HG02884 (cell line): ENCODE data around the gene TIGD1.
"Not testable (repeated sequence)": the region's sequence is repeated elsewhere in the genome, so short reads cannot be mapped to it uniquely, and the experiment has no call there.

Source experiments
- ATAC-seq: cut with Tn5 transposase; IDR thresholded peaks from one replicate; pipeline ENCODE4 v1.9.1; 2021; ENCODE audit warnings: mild to moderate bottlenecking, moderate library complexity; ENCODE audit not compliant: unreplicated experiment

Gene TIGD1

DNA sequence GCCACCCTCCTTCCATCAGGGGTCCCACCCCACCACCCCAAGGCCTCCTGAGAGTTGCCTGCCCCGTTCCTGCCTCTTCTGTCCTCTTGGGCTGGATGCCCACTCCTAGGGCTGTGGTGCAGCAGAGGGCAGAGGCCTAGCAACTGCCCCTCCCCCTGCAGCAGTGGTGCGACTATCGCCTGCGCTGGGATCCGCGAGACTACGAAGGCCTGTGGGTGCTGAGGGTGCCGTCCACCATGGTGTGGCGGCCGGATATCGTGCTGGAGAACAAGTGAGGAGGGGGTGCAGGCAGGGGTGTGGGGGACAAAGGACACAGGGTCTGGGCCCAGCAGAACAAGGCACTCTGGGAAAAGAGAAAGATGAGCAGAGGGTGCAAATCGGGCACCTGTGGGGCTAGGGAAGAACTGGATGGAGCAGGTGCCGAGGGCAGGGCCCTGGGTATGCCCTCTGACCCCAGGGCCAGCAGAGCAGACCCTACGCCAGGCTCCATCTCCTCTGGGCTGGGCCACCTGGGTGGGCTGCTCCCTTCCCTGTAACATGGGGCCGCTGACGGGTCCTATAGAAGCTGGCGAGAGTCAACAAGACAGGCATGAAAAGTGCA is 9.8 kb downstream of the TIGD1 start:
- ATAC-seq: no peak

DNA sequence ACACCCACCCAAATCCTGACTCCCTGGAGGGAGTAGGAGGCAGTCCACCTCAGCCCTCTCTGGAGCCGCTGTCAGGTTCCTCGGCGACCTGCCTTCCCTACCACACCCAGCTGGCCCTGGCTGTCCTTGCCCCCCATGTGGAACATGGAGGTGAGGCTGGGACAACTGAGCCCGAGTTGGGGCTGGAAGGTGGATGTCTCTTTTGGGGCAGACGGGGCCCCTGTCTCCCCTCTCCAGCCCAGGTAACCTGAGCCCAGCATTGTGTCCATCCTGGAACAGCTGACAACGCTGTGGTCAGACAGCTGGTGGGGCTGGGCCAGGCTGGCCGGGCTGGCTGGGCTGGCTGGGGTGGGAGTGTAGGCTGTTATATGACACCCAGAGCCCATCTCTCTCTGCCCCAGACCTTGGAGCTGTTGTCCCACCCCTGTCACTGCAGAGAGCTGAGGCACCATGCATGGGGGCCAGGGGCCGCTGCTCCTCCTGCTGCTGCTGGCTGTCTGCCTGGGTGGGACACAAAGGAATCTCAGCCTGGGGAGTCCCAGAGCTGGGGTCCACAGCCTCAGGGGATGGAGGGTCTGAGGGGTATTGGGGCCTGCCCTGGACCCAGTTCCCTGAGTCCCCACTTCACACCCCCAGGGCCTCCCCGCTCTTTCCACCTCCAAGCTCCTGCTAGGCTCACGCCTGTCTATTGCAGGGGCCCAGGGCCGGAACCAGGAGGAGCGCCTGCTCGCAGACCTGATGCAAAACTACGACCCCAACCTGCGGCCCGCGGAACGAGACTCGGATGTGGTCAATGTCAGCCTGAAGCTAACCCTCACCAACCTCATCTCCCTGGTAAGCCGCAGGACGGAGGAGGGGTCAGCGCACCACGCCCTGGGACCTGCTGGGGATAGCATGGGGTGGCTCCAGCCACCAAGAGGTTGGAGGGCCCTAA is 10.8 kb downstream of the TIGD1 start, which contains the start of gene CHRNG:
Gene CHRNG (plus strand): TSS at position 395 of the 934 bp plus-strand sequence. CDS start 56 bp downstream, at position 451.
- ATAC-seq: no peak

DNA sequence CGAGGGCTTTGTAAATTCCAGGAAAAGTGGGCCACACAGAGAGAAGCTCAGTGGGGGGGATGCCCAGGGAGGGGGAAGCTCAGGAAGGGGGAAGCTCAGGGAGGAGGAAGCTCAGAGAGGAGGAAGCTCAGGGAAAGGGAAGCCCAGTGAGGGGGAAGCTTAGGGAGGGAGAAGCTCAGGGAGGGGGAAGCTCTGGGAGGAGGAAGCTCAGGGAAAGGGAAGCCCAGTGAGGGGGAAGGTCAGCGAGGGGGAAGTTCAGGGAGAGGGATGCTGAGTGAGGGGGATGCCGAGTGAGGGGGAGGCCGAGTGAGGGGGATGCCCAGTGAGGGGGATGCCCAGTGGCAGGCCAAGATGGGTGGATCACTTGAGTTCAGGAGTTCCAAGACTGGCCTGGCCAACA is 11.7 kb downstream of the TIGD1 start:
- no peak for ATAC-seq

DNA sequence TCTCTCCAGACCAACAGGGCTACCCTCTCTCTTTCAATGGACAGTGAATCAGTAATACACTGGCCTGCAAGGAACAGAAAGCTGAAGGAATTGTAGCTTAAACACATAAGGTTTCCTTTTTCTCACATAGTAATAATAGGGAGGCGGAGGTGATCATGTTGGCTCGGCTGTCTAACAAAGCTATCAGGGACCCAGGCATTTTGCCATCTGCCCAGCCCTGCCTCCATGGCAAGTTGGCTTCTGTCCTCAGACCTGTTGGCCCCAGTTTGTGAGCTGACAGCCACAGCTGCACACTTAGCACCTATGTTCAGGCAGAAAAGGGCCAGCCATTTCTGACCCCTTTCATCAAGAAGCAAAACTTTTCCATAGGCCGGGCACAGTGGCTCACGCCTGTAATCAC is 12.9 kb downstream of the TIGD1 start:
- no peak for ATAC-seq

DNA sequence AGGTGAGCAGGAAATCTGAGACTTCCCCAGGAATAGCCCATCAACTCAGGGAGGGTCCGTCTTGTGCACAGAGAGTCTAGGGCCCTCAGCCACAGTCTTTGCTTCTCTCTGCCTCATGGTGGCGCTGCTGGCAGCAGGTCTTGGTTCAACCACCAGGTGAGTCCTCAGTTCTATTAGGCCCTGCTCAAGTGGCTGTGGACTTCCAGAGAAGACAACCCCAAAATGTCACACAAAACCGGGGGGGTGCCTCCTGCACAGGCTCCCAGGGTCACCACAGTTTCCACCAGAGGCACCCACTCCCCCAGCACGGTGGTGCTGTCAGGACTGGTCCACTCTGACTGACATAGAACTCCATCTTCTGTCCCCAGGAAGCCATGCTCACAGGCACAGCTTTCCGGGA is 13.3 kb downstream of the TIGD1 start:
- no peak for ATAC-seq

DNA sequence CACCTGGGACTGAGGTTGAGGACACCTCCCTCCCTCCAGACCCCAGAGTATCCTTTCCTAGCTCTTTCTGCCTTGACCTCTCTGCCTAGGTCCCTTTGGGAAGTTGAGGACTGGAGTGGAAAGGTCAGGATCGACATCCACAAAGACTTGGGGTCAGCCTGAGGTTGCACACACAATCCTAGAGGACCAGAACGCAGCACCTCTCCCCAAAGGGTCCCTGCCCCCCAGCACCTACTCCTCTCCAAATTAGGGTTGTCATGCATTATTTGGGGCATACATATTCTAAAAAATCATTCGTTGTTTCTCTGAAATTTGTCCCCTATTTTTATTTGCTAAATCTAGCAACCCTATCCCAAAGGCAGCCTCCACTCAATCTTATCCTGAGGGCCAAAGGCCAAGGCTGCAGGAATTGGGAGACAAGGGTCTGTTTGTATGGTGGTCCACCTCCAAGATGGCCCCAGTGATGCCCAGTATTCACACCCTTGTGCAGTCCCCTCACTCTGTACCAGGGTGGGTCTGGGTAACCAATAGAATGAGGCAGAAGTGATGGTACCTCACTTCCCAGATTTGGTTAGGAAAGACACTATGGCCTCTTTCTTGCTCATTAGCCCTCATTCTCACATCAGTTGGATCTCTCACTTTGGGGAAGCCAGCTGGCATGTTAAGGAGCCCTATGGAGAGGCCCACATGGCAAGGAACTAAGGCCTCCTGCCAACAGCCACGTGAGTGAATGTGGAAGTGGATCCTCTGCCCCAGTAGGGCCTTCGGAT is 14.4 kb downstream of the TIGD1 start:
- no peak for ATAC-seq

DNA sequence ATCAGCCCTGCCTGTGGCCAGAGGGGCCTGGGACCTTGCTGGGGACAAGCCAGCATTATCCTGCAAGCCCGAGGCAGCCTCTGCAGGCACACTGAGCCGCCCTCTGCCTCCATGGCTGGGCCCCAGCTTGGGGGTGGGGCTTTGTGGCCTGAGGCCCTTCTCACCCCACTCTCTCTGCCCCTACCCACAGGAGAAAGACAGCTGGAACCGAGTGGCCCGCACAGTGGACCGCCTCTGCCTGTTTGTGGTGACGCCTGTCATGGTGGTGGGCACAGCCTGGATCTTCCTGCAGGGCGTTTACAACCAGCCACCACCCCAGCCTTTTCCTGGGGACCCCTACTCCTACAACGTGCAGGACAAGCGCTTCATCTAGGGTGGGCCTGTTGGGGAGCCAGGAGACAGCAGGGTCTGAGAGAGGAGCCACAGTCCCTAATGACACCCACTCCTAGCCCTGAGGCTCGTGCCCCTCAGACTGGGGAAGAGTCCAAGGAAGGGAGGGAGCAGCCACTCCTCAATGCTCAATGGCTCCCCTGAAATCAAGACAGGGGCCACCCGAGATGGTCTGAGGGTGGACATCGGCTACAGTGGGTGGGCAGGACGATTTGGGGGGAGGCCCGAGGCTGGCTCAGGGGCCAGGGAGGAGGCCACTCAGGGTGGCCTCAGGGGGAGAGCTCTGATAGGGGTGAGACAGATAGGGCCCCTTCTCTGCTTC is 15.3 kb downstream of the TIGD1 start:
- ATAC-seq: no peak

DNA sequence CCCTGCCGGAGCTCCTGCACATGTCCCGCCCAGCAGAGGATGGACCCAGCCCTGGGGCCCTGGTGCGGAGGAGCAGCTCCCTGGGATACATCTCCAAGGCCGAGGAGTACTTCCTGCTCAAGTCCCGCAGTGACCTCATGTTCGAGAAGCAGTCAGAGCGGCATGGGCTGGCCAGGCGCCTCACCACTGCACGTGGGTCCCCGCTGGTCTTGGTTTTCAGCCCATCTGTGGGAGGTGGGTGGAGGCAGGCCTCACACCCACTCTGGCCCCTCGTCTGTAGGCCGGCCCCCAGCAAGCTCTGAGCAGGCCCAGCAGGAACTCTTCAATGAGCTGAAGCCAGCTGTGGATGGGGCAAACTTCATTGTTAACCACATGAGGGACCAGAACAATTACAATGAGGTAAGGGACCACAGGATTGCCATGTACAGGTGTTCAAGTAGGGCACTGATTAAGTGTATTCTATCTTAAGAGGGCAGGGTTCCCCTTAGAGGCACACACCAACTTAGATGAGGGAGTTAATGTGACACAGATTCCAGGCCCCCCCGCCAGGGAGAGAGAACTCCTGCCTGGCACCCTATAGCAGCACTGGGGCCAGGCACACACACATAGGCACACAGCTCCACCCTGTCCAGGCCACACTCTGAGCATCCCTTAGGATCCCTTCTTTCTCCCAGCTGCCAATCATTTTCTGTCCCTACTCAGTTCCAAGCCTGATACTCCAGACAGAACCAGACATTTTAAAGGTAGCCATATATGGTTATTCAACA is 16.2 kb downstream of the TIGD1 start:
- ATAC-seq: no peak

DNA sequence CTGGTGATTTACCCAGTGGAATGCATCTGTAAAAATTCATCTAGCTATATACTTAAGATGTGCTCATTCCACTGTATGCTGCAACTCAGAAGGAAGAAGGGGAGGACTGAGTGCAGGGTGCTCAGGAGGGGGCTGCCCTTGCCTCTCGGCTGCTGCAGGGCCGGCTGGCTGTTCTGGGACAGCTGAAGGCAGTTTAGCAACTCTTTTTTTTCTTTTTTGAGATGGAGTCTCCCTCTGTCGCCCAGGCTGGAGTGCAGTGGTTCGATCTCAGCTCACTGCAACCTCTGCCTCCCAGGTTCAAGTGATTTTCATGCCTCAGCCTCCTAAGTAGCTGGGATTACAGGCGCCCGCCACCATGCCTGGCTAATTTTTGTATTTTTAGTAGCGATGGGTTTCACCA is 17.5 kb downstream of the TIGD1 start:
- ATAC-seq: not testable (repeated sequence)

DNA sequence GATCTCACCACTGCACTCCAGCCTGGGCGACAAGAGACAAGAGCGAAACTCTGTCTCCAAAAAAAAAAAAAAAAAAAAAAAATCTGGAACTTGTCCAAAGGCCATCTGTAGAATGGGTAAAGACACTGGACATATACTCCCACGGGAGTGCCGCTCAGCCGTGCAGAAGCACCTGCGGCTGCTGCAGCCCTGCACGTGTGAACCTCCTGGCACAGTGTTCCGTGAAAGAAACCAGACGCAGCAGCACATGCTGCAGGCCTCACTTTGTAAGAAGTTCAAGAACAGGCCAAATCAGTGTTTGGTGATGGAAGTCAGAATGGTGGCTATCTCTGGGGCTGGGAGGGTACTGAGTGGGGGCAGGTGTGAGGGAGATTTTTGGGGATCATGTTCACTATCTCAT is 17.9 kb downstream of the TIGD1 start:
- ATAC-seq: no peak

DNA sequence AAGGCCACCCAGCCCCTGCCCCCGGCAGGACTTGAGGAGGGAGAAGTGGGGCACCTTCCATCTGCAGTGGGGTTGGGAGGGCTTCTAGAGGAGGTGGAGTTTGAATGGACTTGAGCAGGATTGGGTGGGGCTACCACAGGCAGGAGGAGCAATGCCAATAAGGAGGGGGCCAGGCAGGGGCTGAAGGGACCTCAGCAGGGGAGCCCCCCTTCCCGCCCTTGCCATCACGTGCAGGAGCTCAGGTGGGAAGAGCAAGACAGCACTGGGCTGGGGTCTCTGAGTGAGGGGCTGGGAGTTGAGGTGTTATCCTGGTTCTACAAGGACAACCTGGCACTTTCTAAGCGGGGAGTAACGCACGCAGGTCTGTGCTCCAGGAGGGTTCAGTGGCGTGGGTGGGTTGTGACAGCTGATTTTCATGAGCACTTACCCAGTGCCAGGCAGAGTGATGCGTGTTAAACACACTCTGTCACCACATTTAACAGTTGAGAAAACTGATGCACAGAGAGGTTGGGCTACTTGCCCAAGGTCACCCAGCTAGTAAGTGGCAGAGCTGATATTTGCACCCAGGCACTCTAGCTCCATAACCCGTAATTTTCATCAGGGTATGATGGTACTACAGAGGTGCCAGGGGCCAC is 19.6 kb downstream of the TIGD1 start:
- no peak for ATAC-seq

DNA sequence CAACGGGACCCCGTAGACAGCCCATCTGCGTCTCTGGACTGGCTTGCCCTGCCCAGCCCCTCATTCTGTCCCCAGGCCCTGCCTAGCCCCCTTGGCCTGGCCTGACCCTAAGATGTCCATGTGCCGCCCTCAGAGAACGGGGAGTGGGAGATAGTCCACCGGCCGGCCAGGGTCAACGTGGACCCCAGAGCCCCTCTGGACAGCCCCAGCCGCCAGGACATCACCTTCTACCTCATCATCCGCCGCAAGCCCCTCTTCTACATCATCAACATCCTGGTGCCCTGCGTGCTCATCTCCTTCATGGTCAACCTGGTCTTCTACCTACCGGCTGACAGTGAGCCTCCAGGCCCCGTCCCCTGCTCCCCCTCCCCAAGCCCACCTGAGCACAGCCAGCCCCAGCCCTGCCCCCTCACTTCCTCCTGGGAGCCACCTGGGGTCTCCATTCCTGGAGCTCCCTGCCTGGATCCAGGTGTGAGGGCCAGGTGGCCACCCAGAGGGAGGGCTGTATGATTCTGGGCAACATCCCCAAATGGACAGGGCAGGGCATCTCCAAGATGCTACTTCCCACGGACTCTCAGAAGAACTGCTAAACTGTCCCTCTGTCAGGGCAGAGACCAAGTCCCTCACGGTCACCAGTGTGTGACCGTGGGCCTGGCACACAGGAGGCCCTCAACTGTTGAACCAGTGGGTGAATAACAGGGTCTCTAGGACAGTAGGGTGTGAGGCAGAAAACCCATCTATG is 20.4 kb downstream of the TIGD1 start:
- ATAC-seq: no peak

DNA sequence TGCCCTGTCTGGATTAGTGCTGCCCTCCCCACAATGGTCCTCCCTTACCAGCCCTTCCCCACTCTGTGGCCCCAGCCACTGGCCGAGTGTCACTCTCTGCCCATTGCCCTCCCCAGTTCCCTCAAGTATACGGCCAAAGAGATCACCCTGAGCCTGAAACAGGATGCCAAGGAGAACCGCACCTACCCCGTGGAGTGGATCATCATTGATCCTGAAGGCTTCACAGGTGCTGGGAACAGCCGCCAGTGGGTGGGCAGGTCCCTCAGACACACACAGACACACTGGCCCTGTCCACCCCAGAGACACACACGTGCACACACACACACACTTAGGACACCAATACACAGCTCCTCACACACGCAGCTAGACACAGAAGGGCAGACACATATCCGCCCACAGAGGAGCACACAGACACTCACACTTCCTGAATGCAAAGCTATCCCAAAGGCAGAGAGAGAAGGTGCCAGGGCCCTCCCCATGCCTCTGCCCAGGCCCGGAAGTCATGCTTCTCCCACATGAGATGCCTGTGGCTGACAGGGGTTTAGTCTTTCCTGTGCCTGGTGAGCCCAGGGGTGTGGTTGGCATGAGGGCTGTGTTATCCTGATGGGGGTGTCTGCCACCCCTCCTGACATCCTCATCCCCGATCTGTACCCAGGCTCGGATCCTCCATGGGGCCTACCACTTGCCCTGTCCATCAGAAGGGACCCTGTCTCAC is 21.5 kb downstream of the TIGD1 start:
- no peak for ATAC-seq

DNA sequence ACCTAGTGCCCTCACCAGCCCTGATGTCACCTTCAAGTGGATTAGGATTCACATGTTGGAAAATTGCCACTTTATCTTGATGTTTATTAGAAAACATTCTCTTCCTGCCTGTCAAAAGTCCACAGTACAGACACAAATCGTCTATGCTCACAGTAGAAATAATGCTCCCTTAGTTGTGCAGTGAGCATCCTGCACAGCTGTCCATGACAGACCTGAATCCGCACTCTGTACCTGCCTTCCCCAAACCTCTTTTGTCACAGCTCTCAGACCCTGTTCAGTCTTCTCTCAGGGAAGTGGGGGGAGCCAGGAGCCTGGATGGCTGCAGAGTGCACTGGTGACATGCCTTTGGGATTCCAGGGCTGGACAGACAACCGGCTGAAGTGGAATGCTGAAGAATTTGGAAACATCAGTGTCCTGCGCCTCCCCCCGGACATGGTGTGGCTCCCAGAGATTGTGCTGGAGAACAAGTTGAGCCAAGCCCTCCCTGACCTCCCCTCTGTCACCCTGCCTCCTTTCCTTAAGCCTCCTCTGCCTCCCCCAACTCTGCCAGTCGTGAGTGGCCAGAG is 22.4 kb downstream of the TIGD1 start:
- ATAC-seq: no peak

DNA sequence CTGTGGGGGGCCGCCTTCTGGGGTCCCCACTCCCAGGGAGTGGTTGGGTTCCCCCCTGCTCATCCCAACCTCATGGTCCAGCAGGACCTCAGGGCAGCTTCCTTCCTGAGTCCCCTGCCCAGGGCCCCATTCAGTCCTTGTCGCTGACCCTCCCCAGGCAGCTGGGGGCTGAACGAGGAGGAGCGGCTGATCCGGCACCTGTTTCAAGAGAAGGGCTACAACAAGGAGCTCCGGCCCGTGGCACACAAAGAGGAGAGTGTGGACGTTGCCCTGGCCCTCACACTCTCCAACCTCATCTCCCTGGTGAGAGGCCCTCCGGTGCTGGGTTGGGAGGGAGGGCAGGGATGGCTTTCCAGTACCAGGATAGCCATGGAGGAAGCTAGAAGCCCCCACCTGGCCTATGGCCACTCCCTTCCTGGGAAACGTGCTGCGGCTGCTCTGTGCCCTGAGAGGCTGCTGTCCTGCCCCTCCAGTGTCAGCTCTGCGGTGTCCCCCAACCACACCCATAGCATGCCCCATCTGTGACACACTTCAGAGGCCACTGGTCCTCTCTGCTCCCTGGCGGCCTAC is 23.9 kb downstream of the TIGD1 start:
- no peak for ATAC-seq

DNA sequence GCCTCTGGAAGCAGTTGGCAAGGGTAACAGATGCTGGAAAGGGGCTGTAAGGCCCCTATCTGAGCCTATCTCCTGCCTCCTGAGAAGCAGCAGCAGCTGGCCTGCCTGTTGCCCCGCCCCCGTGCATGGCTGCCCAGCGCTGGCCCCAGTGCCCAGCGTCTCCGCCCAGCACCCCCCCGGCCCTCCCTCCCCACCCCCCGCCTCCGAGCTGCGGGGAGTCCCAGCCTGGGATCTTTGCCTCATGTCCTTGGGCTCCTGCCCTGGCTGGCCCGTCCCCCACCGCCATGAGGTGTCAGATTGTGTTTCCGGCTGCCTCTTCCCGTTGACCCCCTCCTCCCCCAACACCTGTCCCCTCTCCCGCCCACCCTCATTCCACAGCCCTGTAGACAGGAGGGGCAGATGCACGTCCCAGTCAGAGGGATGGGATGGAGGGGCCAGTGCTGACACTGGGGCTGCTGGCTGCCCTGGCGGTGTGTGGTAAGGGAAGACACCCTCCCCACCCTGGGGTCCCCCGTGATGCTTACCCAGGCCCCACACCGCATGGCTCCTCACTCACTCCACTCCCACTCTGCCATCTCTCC is 24.5 kb downstream of the TIGD1 start, which contains the start of gene CHRND:
Gene CHRND (plus strand): TSS at position 370 of the 581 bp plus-strand sequence. CDS start 56 bp downstream, at position 426.
- no peak for ATAC-seq

DNA sequence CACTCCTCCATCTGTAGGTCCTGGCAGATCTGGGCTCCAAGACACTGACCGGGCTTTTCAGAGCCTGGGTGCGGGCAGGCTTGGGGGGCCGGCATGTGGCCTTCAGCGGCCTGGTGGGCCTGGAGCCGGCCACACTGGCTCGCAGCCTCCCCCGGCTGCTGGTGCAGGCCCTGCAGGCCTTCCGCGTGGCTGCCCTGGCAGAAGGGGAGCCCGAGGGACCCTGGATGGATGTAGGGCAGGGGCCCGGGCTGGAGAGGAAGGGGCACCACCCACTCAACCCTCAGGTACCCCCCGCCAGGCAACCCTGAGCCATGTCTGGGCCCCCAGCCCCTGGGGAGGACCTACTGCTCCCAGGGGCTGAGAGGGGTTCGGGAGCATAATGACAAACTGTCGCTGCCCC is 25.2 kb downstream of the TIGD1 start:
- no peak for ATAC-seq
